ENCODE results near the gene MOSPD2.
A peak's percentile ranks its signal among the peaks of the same experiment; 100 is the strongest.

MOSPD2 gene

DNA sequence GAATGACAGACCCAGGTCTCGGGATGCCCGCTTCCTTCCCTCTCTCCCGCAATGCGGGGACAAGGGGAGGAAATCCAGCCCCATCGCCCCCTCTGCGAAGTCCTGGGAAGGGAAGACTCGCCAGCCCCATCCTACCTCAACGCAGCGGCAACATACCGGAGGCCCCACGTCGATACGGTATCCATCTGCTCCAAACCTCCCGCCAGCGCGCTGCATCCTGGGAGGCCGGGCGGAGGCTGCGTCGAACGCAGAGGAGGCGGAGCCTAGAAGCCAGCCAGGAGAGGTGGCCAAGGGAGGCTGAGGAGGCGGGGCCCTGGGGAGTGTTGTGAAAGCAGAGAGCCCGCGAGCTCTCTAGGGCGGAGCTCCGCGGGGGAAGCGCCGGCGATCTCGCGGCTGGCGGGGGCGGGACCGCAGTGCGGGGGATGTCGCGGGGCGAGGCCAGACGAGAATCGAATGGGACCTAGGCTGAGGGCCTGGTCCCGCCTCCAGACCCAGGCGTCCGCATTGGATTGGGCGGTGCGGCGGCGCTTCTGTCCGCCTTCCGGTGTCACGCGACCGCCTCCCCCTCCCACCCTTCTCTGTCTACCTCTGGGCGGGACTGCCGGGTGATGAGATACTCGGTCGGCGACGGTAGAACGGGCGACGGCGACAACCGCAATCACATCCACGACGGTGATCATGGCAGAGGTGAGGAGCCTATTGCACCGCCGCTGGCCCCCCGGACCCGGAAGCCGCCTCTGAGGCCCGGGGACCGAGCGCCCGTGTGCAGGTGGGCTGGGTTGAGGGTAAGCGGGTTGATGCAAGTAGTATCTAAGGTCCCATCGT lies at the start of gene MOSPD2, which contains the start of gene FANCB:
TSS of gene MOSPD2 (plus strand) at position 571 of the 825 bp plus-strand sequence. CDS start at position 679, 108 bp downstream.
TSS of gene FANCB (minus strand) at position 219 of the 825 bp plus-strand sequence. CDS start 7,559 bp downstream, outside the sequence.
- DNase-seq (ENCODE audit: low read depth), result peak; percentile 86

DNA sequence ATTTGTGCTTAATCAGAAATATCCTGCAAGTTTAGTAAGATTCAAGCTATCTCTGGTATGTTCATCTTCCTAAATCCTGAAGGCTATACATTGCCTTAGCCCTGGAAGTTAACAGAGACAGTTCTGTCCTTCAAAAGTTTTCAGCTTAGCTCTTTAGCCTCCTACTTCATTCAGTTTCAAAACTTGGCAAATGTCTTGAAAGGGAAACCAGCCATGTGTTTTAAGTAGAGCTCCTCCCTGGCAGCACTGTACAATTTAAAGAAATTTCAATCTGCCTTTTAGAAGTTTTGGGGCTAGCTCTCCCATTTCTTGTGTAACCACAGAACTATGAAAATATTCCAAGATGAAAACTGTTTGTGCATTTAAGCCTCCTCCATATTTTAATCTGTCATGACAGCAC lies 47.4 kb upstream of the MOSPD2 start:
- DNase-seq (ENCODE audit: low read depth), result no peak

DNA sequence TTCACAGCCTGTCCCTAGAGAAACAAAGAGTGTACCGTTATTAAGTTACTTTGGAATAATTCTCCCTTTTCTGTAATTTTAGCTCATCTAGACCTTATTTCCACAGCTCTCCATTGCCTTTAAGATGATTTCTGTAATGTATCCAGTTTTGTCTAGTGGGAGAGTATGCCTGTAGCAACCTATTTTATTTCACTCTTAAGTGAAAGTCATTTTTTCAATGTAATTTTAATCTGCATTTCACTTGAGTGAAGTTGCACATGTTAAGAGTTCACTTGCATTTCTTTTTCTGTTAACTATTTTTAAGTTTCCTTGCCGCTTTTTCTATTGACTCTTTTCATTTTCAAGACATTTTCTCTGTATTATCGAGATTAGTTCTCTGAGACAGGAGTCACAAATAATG lies 46.9 kb upstream of the MOSPD2 start:
- DNase-seq (ENCODE audit: low read depth), result no peak

DNA sequence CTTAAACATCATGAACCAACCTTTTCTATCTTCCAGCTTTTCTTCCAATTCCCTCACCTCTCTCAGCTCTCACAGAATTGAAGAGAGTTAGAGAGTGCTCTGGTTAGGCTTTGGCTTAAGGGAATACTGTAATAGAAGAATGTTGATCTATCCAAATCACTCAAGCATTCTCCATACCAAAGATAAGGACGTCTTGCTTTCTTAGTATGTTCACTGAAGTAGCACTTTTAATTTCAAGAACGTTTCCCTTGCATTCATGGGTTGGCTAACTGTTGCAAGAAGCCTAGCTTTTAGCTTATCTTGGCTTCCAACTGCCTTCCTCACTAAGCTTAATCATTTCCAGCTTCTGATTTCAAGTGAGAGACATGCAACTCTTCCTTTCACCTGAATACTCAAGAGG lies 43.6 kb upstream of the MOSPD2 start:
- no peak for DNase-seq (ENCODE audit: low read depth)

DNA sequence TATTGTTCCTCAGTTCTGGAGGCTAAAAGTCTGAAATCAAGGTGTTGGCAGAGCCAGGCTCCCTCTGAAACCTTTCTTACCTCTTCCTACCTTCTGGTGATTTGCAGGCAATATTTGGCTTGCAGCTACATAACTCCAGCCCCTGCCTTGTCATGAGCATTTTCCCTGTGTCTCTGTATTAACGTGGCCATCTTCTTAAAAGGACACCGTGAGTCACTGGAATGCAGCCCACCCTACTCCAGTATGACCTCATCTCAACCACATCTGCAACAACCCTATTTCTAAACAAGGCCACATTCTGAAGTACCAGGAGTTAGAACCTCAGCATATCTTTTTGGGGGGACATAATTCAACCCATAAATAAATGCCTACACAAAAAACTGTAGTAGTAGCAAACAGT lies 41.1 kb upstream of the MOSPD2 start:
- DNase-seq (ENCODE audit: low read depth), result no peak

DNA sequence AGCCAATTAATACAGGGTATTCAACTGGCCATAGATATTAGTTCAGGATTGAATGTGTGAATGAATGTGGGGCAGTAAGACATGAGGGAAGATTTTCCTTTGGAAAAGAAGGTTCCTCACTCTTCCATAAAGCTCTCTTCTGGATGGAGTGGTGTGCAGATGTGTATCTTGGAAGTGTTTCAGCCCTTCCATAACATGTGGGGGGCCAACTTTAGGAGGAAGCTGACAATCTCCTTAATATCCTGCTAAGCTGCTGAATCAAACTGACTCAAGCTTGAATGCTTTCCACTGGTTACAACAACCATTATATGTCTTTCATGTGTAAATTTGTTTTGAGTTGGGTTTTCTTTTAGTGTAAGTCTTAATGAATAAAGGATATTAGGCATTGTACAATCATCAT lies 40.6 kb upstream of the MOSPD2 start:
- DNase-seq (ENCODE audit: low read depth), result no peak

DNA sequence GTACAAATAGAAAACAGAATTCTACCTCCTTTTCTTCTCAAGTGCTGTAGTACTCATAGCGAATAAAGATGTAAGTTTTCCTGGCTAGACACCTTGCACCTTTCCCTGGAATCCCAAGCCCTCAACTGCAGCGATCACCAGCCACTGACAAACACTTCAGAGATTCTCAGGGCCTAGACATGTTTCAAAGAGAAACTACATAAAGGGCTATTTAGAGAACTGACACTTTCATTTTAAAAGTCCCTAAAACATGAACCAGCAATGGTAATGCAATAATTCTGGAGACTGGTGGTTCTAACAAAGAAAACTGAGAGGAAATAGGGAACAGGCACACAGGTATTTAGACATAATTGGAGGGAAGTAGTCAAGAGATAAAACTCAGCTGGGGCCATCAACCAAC lies 36.1 kb upstream of the MOSPD2 start:
- DNase-seq (ENCODE audit: low read depth), result no peak

DNA sequence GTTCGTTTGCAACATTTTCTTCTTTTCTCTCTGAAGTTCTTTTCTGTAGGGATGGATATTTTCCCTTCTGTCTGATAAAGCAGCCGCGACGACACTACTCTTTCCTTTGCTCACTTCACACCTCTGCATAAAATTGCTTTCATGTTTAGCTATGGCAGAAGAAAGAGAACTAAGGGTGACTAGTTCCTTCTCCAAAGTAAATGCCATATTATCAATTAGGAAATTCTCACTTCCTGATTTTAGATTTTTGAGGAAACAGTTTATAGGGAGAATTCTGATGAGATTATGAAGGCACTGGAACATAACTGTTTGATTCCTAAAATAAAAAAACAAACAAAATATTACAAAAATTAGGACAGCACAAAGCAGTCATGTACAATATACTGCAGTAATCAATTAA lies 29.6 kb upstream of the MOSPD2 start:
- DNase-seq (ENCODE audit: low read depth), result no peak

DNA sequence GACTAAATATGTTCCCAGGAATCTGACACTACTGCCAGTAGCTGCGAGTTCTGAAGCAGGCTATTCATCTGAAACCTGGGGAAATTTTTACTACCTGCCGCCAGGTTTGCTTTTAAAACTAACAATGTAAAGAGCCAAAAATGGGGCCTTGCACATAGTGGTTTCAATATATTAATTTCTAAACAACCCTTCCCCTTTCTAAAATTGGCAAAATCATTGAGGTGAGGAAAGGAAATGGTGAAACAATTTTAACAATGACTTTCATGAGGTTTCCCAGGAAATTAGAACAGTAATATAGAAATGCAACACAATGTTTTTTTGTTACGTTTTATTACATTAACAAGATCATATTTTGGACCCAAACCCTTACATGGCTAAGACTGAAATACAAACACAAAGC lies 21.7 kb upstream of the MOSPD2 start:
- no peak for DNase-seq (ENCODE audit: low read depth)

DNA sequence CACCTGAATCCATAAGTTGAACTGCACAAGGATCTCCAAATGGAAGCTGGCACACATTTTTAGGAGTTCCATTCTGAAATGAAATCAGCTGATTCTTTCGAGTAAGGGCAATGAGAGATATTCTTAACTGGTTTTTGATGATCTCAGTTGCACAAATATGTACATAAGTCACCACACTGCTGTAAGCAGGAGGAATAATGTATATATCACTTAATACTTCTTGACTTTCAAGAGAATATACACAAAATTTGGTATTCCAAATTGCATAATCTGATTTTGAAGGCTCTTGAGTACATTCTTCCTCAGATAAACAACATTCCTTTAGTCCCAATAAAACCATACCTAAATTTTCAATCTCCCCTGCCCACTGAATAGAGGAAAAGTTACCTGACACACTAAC lies 8.6 kb upstream of the MOSPD2 start:
- DNase-seq (ENCODE audit: low read depth), result no peak

DNA sequence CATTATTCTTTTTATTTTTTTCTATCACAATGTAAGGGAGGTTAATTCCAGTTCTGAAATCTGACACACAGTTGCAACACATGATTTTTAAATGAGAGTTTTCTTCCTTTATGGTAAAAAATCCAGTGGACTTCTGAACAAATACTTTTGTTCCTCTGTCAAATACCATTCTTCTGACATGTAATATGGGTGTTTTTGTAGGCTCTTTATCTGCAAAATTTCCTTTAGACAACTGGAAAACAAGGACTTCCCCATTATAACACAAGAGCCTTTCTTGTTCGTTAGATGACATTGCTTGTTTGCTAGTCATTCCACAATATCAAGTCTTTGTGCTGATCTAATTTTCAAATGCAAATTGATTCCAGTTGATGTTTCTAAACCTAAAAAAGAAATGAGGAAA lies 8.0 kb upstream of the MOSPD2 start:
- no peak for DNase-seq (ENCODE audit: low read depth)

DNA sequence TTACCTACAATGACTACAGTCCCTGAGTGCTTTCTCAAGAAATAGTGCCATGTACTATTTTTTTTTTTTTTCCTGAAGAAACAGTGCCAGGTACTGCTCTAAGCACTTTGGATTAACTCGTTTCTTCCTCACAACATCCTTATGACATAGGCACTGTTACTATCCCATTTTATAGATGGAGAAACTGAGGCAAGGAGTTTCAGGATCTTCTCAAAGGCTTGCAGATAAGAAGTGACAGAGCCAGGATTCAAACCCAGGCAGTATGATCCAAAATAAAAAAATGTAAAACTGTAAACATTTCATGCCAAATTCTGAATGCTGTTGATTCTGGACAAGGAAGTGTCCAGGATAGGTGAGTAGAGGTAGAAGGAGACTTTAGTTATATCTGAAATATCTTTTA lies 1.5 kb upstream of the MOSPD2 start:
- no peak for DNase-seq (ENCODE audit: low read depth)

DNA sequence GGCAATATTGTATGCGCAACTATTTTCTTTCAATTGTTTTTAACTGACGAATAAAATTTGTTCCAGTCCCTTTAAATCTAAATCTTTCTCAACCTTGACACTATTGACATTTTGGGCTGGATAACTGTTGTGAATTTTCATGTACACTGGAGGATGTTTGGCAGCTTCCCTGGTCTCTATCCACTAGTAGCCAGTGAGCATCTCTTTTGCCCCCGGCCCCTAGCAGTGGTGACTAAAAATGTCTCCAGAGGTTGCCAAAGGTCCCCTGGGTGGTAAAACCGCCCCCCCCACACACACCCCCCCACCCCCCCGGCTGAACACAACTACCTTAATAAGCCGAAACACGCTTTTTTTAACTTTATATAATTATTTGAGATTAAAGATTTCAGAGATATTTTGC lies 866 bp upstream of the MOSPD2 start:
- DNase-seq (ENCODE audit: low read depth), result no peak

DNA sequence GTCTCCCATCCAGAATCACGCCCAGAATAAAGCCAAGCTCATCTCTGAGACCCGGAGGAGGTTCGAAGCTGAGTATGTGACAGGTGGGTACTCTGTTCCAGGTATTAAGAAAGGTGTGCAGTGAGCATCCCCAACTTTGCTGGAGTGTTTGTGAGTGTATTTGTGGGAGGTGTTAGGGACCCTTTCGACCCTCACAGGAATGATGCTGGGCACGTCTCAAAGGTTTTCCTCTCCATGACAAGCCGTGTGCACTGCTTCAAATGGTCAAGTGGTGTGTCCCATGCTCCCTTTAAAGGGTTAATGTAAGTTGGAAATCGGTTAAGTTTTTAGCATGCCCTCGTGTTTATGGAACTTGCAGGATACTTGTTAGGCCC lies 442 bp downstream of the MOSPD2 start:
- DNase-seq (ENCODE audit: low read depth), result no peak

DNA sequence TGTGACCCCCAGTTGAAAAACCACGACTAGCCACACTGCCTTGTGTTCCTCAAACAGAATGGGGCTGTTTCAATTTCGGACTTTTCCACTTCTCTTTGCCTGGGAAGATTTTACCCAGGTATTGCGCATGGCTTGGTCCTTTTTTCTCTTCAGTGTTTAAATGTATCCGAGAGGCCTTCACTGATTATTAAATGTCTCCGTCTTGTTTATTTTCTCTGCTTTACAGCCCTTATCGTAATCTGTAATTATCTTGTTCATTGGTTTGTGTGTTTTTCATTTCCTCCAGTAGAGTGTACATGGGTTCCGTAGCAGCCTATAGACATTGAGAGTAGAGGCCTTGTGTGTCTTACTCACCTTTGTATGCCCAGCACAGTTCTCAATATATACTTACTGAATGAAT lies 2.4 kb downstream of the MOSPD2 start:
- DNase-seq (ENCODE audit: low read depth), result no peak

DNA sequence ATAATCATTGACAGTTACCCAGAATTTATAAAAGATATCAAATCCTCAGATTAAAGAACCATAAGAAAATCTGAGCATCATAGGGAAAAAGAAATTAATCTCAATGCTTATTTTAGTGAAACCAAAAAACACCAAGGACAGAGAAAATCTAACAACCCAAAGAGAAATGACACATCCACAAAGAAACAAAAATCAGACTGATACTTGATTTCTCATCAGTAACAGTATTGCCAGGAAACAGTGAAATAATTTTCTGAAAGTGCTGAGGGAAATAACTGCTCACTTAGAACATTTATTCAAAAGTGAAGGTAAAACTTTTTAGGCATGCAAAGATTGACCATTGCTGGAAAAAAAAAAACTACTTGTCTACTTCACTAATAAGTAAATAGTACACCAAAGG lies 10.6 kb downstream of the MOSPD2 start:
- no peak for DNase-seq (ENCODE audit: low read depth)

DNA sequence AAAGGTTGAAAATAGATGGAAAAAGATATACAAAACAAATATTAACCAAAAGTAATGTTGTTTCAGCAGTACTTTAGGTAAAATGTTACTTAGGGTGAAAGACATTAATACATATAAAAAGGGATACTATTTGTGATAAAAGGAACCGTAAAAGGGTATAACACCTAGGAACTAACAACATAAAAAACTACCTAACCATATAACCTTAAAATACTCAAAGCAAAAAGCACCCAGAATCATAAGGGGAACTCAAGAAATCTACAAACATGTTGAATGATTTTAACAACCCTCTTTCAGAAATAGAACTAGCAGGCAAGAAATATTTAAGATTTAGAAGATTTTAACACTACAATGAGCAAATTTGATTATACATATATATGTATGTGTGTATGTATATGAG lies 11.5 kb downstream of the MOSPD2 start:
- DNase-seq (ENCODE audit: low read depth), result no peak

DNA sequence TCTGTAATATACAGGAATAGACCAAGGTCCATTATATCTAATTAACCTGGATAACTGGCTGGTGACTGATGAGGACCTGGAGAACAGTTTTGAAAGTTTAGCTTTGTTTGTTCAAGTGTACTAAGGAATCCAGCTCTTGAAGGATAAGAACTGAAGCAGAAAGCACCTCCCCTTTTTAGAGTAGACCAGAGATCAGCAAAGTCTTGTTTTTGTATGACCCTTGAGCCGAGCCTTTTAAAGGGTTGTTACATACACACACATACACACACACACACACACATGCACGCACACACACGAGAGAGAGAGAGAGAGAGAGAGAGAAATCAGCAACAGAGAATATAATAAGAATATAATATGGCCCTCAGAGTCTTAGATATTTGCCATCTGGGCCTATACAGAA lies 13.0 kb downstream of the MOSPD2 start:
- DNase-seq (ENCODE audit: low read depth), result no peak

DNA sequence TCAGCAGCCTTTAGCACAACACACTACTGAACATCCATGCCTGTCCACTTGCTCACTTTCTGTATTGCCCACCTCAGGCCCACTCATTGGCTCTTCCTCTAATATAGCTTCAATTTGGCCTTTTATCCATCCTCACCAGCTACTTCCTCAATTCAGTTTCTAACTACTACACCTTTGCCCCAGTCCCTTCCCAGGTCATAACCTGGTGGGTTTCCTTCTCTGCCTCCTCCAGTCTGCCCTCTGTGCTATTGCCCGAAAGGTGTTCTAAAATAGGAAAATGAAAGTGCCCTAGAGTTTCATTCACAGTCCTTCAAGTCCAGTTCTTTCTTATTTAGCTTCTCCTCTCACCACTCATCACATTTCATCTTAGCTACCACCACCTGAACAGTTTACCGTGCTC lies 23.1 kb downstream of the MOSPD2 start:
- DNase-seq (ENCODE audit: low read depth), result no peak

DNA sequence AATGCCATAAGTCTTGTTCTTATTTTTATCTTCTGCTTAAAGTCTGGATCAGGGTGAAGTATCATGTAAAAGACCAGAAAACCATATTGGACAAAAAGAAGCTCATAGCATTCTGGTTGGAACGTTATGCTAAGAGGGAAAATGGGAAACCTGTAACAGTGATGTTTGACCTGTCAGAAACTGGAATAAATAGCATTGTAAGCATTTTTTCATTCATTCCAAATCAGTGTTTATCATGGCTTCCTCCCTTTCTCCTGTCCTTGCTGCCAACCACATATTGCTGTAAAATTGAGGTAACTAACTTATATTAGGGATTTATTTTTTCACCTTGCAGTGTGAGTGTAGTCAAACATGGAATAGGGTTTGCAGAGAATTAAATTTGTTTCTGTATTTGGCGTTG lies 23.8 kb downstream of the MOSPD2 start:
- no peak for DNase-seq (ENCODE audit: low read depth)

DNA sequence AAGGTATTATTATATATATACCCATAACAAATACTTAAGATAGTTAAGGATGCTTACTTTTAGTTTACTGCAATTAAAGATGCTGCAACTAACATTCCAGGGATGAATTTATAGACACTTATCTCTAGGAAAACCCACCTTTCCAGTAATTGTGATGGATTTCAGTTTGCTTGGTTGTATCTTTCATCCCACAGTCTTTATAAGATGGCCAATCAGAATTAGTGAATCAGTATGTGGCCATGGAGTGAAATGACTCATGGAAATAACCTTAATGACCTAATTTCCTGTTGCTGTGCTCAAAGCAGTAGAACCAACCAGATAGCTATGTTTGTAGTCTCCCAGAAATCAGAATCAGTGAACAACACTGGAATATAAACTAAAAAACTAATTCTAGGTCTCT lies 26.4 kb downstream of the MOSPD2 start:
- DNase-seq (ENCODE audit: low read depth), result no peak

DNA sequence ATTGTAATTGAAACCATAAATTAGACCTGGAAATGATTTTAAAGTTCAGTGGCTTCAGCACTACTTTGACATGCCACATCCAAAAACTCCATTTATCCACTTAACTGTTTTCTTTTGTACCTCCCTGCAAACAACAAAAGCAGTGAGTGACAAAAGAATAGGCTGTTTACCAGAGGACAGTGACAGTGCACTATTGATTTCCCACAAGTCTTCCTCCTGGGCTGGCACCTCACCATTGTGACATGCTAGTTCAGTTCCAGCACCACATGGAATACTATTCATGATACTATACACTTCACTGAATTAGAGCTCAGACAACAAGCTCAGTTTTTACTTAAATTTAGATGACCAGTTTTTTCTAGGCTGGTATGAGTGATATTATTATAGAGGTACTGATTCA lies 29.3 kb downstream of the MOSPD2 start:
- DNase-seq (ENCODE audit: low read depth), result no peak

DNA sequence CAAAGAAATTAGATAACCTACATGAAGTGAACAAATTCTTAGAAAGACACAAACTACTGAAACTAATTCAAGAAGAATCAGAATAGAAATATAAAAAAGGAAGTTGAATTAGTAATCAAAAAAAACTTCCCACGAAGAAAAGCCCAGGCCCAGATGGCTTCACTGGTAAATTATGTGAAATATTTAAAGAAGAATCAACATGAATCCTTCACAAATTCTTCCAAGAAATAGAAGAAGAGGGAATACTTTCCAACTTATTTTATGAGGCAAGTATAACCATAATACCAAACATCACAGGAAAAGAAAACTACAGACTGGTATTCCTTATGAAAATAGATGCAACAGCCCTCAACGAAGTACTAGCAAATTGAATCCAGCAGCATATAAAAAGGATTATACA lies 30.7 kb downstream of the MOSPD2 start:
- DNase-seq (ENCODE audit: low read depth), result no peak

DNA sequence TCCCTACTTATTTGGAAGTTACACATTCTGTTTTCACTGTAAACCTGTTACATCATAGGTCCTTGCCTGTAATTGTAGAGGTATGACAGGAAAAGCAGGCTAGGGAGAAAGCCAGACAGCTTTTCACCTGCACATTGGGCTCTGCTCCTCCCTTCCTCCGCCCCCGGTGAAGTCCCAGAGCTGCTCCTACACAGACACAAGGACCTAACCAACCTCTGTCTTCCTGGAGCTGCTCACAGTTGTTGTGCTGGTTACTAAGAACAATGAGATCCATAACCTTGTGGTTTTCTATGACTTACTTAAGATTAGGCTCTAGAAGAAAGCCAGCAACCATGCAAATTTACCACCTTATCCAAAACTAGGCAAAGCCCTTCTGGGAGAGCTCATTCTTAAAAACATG lies 40.0 kb downstream of the MOSPD2 start:
- no peak for DNase-seq (ENCODE audit: low read depth)
